NB4 (cell line): ENCODE measurements around the gene ZFAND4.
"Not testable (repeated sequence)": the region's sequence is repeated elsewhere in the genome, so short reads cannot be mapped to it uniquely, and the experiment has no call there.

Experiments
- DNase-seq: peaks from one replicate; pipeline ENCODE4 v3.0.0; 2010; ENCODE audit warnings: low read depth
- H3K4me3 ChIP-seq: one replicate; pipeline ENCODE4 v1.5.1; 2011; ENCODE audit warnings: mild to moderate bottlenecking, low read depth, low read length, moderate library complexity
- MYC ChIP-seq: IDR thresholded peaks from 2 replicates; pipeline ENCODE4 v1.6.1; 2011; ENCODE audit warnings: low read depth, low read length
- POLR2A ChIP-seq: IDR thresholded peaks from 2 replicates; pipeline ENCODE4 v1.6.1; 2011; ENCODE audit warnings: mild to moderate bottlenecking; ENCODE audit not compliant: insufficient read length; ENCODE audit errors: extremely low read depth
- TF ChIP-seq, protein P1 (sequence below): IDR thresholded peaks from 2 replicates; pipeline ENCODE4 v1.6.1; 2011; ENCODE audit warnings: low read depth, low read length
- TF ChIP-seq, protein P2 (sequence below): IDR thresholded peaks from one replicate; pipeline ENCODE4 v1.5.1; 2012; ENCODE audit warnings: low read depth, low read length

The ZFAND4 gene

GRCh38 chr10:45608052-45608451 is 64.5 kb downstream of the ZFAND4 start:
- DNase-seq, result no peak
- TF ChIP-seq, protein P1, sequence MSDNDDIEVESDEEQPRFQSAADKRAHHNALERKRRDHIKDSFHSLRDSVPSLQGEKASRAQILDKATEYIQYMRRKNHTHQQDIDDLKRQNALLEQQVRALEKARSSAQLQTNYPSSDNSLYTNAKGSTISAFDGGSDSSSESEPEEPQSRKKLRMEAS, result no peak
- TF ChIP-seq, protein P2, sequence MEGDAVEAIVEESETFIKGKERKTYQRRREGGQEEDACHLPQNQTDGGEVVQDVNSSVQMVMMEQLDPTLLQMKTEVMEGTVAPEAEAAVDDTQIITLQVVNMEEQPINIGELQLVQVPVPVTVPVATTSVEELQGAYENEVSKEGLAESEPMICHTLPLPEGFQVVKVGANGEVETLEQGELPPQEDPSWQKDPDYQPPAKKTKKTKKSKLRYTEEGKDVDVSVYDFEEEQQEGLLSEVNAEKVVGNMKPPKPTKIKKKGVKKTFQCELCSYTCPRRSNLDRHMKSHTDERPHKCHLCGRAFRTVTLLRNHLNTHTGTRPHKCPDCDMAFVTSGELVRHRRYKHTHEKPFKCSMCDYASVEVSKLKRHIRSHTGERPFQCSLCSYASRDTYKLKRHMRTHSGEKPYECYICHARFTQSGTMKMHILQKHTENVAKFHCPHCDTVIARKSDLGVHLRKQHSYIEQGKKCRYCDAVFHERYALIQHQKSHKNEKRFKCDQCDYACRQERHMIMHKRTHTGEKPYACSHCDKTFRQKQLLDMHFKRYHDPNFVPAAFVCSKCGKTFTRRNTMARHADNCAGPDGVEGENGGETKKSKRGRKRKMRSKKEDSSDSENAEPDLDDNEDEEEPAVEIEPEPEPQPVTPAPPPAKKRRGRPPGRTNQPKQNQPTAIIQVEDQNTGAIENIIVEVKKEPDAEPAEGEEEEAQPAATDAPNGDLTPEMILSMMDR, result no peak
- TF ChIP-seq MYC (no peak), POLR2A (no peak)
- no peak overlapping the region for H3K4me3 ChIP-seq

DNA sequence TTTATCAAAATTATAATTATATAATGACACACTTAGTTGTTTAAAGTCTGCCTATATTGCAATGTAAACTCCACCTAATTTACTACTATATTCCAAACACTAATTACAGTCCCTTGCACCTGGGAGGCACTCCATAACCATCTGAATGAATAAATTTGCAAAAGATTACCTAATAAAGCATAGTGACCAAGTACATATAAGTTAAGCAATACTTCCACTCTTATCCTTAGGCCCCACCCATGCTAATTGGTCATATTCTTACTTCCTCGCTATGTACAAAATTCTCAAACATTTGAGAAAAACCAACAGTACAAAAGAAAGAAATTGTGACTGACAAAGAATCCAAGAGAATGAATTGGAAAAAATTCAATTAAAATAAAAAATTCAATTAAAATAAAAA is 65.3 kb downstream of the ZFAND4 start:
- DNase-seq, result no peak
- TF ChIP-seq MYC, result no peak
- TF ChIP-seq, protein P2, result no peak
- TF ChIP-seq, protein P1, result no peak
- no peak for TF ChIP-seq POLR2A
- no peak overlapping the region for H3K4me3 ChIP-seq

DNA sequence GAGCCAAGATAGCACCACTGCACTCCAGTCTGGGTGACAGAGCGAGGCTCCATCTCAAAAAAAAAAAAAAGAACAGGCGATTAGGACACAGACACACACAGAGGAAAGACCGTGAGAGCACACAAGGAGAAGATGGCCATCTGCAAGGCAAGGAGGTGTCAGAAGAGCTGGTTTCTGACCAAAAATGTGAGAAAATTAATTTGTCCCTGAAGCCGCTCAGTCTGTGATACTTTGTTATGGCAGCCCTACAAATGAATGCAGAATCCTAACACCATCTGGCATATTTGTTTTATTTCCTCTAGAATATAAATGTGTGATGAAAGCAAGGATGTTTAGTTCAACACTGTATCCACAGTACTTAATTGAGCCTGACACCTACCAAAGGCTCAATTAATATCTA is 69.7 kb downstream of the ZFAND4 start:
- no peak overlapping the region for H3K4me3 ChIP-seq
- no peak for TF ChIP-seq MYC
- TF ChIP-seq POLR2A, result no peak
- TF ChIP-seq, protein P2, result no peak
- TF ChIP-seq, protein P1, result no peak
- no peak for DNase-seq

GRCh38 chr10:45602082-45602730 is 70.4 kb downstream of the ZFAND4 start:
- no peak overlapping the region for H3K4me3 ChIP-seq
- TF ChIP-seq POLR2A, result no peak
- TF ChIP-seq, protein P1, result no peak
- no peak for TF ChIP-seq MYC
- TF ChIP-seq, protein P2, result no peak
- DNase-seq, result no peak

DNA sequence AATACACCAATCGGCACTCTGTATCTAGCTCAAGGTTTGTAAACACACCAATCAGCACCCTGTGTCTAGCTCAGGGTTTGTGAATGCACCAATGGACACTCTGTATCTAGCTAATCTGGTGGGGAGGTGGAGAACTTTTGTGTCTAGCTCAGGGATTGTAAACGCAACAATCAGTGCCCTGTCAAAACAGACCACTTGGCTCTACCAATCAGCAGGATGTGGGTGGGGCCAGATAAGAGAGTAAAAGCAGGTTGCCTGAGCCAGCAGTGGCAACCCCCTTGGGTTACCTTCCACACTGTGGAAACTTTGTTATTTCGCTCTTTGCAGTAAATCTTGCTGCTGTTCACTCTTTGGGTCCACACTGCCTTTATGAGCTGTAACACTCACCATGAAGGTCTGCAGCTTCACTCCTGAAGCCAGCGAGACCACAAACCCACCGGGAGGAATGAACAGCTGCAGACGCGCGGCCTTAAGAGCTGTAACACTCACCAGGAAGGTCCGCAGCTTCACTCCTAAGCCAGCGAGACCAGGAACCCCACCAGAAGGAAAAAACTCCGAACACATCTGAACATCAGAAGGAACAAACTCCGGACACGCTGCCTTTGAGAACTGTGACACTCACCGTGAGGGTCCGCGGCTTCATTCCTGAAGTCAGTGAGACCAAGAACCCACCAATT is 71.2 kb downstream of the ZFAND4 start:
- not testable (repeated sequence) for H3K4me3 ChIP-seq, DNase-seq

DNA sequence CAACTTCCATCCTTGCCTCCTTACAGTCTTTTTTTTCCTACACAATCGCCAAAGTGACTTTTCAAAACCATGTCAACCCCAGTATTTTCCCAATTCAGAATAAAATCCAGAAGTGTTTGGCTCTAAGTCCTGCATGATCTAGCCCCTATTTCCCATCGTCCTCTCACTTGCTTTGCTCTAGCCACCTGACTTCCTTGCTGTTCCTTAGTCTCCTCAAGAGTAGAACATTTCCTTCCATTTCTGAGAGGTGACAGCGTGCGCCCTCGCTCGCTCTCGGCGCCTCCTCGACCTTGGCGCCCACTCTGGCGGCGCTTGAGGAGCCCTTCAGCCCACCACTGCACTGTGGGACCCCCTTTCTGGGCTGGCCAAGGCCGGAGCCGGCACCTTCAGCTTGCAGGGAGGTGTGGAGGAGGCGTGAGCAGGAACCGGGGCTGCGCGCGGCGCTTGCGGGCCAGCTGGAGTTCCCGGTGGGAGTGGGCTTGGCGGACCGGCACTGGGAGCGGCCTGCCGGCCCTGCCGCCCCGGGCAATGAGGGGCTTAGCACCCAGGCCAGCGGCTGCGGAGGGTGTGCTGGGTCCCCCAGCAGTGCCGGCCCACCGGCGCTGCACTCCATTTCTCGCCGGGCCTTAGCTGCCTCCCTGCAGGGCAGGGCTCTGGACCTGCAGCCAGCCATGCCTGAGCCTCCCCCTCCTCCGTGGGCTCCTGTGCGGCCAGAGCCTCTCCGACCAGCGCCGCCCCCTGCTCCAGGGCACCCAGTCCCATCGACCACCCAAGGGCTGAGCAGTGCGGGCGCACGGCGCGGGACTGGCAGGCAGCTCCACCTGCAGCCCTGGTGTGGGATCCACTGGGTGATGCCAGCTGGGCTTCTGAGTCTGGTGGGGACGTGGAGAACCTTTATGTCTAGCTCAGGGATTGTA is 72.0 kb downstream of the ZFAND4 start:
- H3K4me3 ChIP-seq, result not testable (repeated sequence)

More for the DNA sequence above, 72.0 kb downstream of the ZFAND4 start:
- DNase-seq, result not testable (repeated sequence)
